ENCODE results near the gene ITGA1. TPM values are rescaled to one million over a fixed set of nuclear protein-coding genes. Genes with fewer than 3 reads are reported as not detected.

The ITGA1 gene
- total RNA-seq, 1 donor, result 104 TPM

GRCh38 chr5:52997424-52997823 is 209.7 kb downstream of the ITGA1 start:
- TF ChIP-seq CTCF (IDR thresholded peaks at IDR 0.05; ENCODE audit: insufficient read depth, low read depth, low read length), result no peak
- no peak overlapping the region for H3K4me3 ChIP-seq (ENCODE audit: low read depth, low read length)
- DNase-seq (ENCODE audit: low read depth), result no peak

DNA sequence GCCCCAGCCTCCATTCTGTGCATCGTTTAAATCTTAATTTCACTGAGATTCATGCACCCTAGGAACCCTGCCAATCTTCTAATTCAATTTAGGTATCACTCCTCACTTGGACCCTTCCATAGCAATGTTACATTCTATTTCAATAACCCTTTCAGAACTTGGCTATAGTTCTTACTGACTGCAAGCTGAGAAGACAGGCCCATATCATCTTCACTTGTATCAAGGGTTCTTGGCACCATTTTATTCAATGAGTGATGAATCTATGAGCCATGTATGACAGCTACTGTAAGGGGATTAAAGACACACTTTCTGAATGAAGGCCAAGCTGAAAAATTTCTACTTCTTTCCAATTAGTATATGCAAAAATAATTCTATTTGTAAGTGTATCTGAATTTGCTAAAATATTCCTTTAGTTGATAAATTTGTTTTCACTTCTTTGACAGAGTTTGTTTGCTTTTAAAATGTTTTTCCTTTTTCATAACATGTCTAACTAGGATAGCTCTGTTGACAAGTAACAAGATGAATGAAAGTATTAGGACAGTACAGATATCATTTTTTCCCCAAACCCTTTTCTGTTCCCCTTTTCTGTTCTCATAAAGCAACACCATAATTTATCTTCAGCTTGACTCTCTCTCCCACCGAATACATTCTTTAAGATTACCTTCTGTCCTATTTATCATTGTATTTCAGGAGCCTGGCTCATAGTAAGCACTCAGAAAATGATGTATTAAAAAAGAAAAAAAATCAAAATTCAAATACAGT is 211.0 kb downstream of the ITGA1 start:
- H3K4me3 ChIP-seq (ENCODE audit: low read depth, low read length), result no peak overlapping the region
- no peak for TF ChIP-seq CTCF (IDR thresholded peaks at IDR 0.05; ENCODE audit: insufficient read depth, low read depth, low read length)
- DNase-seq (ENCODE audit: low read depth), result no peak

DNA sequence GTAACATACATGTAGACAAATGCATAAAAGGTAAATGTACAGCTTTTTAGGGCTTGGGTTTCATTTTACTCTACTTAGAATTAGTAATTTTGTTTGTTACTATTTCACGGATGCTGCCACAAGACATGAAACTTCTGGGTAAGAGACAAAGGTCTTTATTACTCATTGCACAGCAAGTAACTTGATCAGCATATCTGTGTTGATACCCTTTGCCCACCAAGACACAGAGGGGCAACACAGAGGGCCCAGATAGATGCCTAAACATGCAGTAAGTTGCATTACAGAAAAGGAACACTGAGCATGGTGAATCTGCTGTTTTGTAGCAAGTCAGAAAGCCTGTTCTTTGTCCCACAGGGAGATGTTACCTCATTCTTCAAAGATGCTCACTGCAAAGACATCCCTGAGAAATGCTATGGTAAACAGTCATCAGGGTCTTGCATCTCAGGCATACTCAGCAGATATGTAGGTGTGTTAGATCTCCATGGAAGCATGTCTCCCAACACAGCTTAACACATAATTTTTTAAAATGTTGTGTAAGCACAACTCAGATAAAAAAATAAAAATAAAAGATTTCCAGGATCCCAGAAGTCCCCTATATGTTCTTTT is 211.7 kb downstream of the ITGA1 start:
- H3K4me3 ChIP-seq (ENCODE audit: low read depth, low read length), result no peak overlapping the region
- TF ChIP-seq CTCF (IDR thresholded peaks at IDR 0.05; ENCODE audit: insufficient read depth, low read depth, low read length), result no peak
- DNase-seq (ENCODE audit: low read depth), result no peak

DNA sequence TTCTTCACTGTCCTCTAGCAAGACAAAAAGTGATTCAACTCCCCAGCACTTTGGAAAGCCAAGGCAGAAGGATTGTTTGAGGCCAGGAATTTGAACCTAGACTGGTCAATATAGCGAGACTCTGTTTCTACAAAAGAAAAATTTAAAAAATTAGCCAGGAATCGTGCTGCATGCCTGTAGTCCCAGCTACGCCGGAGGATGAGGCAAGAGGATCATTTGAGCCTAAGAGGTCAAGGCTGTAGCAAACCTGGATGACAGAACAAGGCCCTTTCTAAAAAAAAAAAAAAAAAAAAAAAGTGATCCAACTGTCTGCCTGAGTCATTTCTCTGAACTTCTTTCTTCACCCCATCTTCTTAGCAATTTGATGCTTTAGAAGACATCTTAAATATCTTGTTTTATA is 213.8 kb downstream of the ITGA1 start:
- no peak overlapping the region for H3K4me3 ChIP-seq (ENCODE audit: low read depth, low read length)
- DNase-seq (ENCODE audit: low read depth), result no peak
- TF ChIP-seq CTCF (IDR thresholded peaks at IDR 0.05; ENCODE audit: insufficient read depth, low read depth, low read length), result no peak

- no peak overlapping the region for H3K4me3 ChIP-seq (ENCODE audit: low read depth, low read length)
- DNase-seq (ENCODE audit: low read depth), result no peak
- no peak for TF ChIP-seq CTCF (IDR thresholded peaks at IDR 0.05; ENCODE audit: insufficient read depth, low read depth, low read length)
These were observed 214.8 kb downstream of the ITGA1 start for GRCh38 chr5:53002491-53002890.

DNA sequence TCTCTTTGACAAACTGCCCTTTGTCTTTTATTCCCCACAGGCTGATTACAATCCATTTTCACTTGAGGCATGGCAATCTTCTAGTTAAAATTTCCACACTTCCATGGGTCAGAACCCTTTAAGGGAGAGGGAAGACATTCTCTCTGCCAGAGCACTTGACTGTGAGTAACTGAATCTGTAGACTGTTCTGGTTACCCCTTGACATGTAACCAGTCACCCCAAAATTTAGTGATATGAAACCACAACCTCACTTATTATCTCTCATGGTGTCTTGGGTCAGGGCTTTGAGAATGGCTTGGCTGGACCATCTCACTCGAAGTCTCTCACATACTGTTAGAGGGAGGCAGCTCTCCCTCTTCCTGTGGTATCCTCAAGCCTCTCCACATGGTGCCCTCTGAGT is 215.4 kb downstream of the ITGA1 start:
- H3K4me3 ChIP-seq (ENCODE audit: low read depth, low read length), result no peak overlapping the region
- no peak for TF ChIP-seq CTCF (IDR thresholded peaks at IDR 0.05; ENCODE audit: insufficient read depth, low read depth, low read length)
- DNase-seq (ENCODE audit: low read depth), result no peak

Measured in fibroblast of villous mesenchyme (primary cell).